HepG2 (cell line): Measurements from ENCODE around the gene PCIF1. TPM values are rescaled to one million over a fixed set of nuclear protein-coding genes. Genes with fewer than 3 reads are reported as not detected.

ENCODE experiments used
- AGO2 ChIP-seq: fragments of 200-400 bp; formaldehyde crosslinking; optimal IDR thresholded peaks from 2 replicates; pipeline ENCODE3; 2017; ENCODE audit warnings: mild to moderate bottlenecking, low read depth, low read length, moderate library complexity
- ATF7-NPFF ChIP-seq: sonication (generic); formaldehyde crosslinking; IDR thresholded peaks from 2 replicates; pipeline ENCODE4 v1.8.1; 2023; ENCODE audit warnings: mild to moderate bottlenecking, low read depth, missing genetic modification reagents, moderate library complexity
- EED ChIP-seq: sonication (generic); formaldehyde crosslinking; IDR thresholded peaks from 2 replicates; pipeline ENCODE4 v1.5.0; 2020; ENCODE audit warnings: mild to moderate bottlenecking, missing genetic modification reagents
- ELF4 ChIP-seq: sonication (generic); formaldehyde crosslinking; IDR thresholded peaks from 2 replicates; pipeline ENCODE4 v1.5.0; 2020; ENCODE audit warnings: missing genetic modification reagents, mild to moderate bottlenecking, moderate library complexity, borderline replicate concordance
- GATA4 ChIP-seq: sonication (generic); IDR thresholded peaks from 2 replicates; pipeline ENCODE4 v1.6.1; 2016; ENCODE audit warnings: antibody characterized with exemption, low read depth, borderline replicate concordance
- RBM22 ChIP-seq: fragments of 200-400 bp; formaldehyde crosslinking; optimal IDR thresholded peaks from 2 replicates; pipeline ENCODE3; 2017; ENCODE audit warnings: mild to moderate bottlenecking, low read length, moderate library complexity
- SALL2 ChIP-seq: sonication (generic); formaldehyde crosslinking; IDR thresholded peaks from 2 replicates; pipeline ENCODE4 v1.8.1; 2023; ENCODE audit warnings: mild to moderate bottlenecking, missing genetic modification reagents, inconsistent platforms
- SIN3A ChIP-seq: IDR thresholded peaks from 2 replicates; pipeline ENCODE4 v1.6.1; 2011; ENCODE audit warnings: low read depth, mild to moderate bottlenecking, control low read depth, low read length, borderline replicate concordance
- SP1 ChIP-seq, 2 experiments: fragments of 450-650 bp in 1 of 2; sonication (generic) in 1 of 2; formaldehyde crosslinking in 1 of 2; IDR thresholded peaks; 2 replicates each; pipeline versions ENCODE4 v1.4.0 to v1.6.1; 2016 to 2020; ENCODE audit warnings: missing genetic modification reagents in 1 of 2
- TGIF2 ChIP-seq: IDR thresholded peaks from 2 replicates; pipeline ENCODE4 v1.6.1; 2016; ENCODE audit warnings: control low read depth, missing compliant biosample characterization
- TRIM24 ChIP-seq: sonication (generic); formaldehyde crosslinking; IDR thresholded peaks from 2 replicates; pipeline ENCODE4 v1.8.0; 2022; ENCODE audit warnings: mild to moderate bottlenecking, missing genetic modification reagents
- ZBTB42 ChIP-seq: sonication (generic); formaldehyde crosslinking; IDR thresholded peaks from 2 replicates; pipeline ENCODE4 v1.5.0; 2020; ENCODE audit warnings: mild to moderate bottlenecking, missing genetic modification reagents
- ZFP82 ChIP-seq: sonication (generic); formaldehyde crosslinking; IDR thresholded peaks from 2 replicates; pipeline ENCODE4 v1.5.1; 2020; ENCODE audit warnings: mild to moderate bottlenecking, missing genetic modification reagents, borderline replicate concordance
- ZFY ChIP-seq: sonication (generic); formaldehyde crosslinking; IDR thresholded peaks from 2 replicates; pipeline ENCODE4 v1.4.0; 2020; ENCODE audit warnings: missing genetic modification reagents
- ZNF225 ChIP-seq: sonication (generic); formaldehyde crosslinking; IDR thresholded peaks from 2 replicates; pipeline ENCODE4 v1.4.0; 2020; ENCODE audit warnings: mild to moderate bottlenecking, missing genetic modification reagents
- ZNF260 ChIP-seq: sonication (generic); formaldehyde crosslinking; IDR thresholded peaks from 2 replicates; pipeline ENCODE4 v1.4.0; 2020; ENCODE audit warnings: missing genetic modification reagents, low read depth, mild to moderate bottlenecking, borderline replicate concordance
- ZNF460 ChIP-seq: sonication (generic); formaldehyde crosslinking; IDR thresholded peaks from 2 replicates; pipeline ENCODE4 v1.5.1; 2020; ENCODE audit warnings: missing genetic modification reagents, mild to moderate bottlenecking, borderline replicate concordance
- ZNF569 ChIP-seq: sonication (generic); formaldehyde crosslinking; IDR thresholded peaks from 2 replicates; pipeline ENCODE4 v1.5.0; 2020; ENCODE audit warnings: mild to moderate bottlenecking, missing genetic modification reagents, moderate library complexity, borderline replicate concordance
- ZNF850 ChIP-seq: sonication (generic); formaldehyde crosslinking; conservative IDR thresholded peaks from 2 replicates; pipeline ENCODE4 v1.9.0; 2021; ENCODE audit warnings: mild to moderate bottlenecking, missing genetic modification reagents
- polyA plus RNA-seq, 8 experiments: library from polyadenylated mRNA; depleted of rRNA in 3 of 8; stranded (reverse) in 7 of 8; unstranded in 1 of 8; fragments of >200 nt; fragmentation: Illumina TruSeq in 4 of 8; extraction: Trizol in 4 of 8; gene quantifications; 2 replicates each; pipeline versions ENCODE4 v1.2.1 to v1.2.3, GENCODE V29; 2011 to 2016; ENCODE audit warnings: low read depth in 4 of 8, missing spikeins in 1 of 8, mixed read lengths in 1 of 8; ENCODE audit not compliant: insufficient read depth in 1 of 8
- total RNA-seq, 5 experiments: library from RNA; depleted of rRNA; stranded (reverse); fragments of >200 nt; fragmentation: Illumina TruSeq; extraction: Trizol; gene quantifications; 2 replicates each; pipeline ENCODE4 v1.2.3, GENCODE V29; 2016; ENCODE audit warnings: low read depth in 1 of 5
- TF ChIP-seq, protein P1 (sequence below): sonication (generic); formaldehyde crosslinking; IDR thresholded peaks from 2 replicates; pipeline ENCODE4 v1.4.0; 2020; ENCODE audit warnings: mild to moderate bottlenecking, missing genetic modification reagents
- TF ChIP-seq, protein P2 (sequence below): sonication (generic); formaldehyde crosslinking; IDR thresholded peaks from 2 replicates; pipeline ENCODE4 v1.5.1; 2020; ENCODE audit warnings: mild to moderate bottlenecking, missing genetic modification reagents, borderline replicate concordance
- TF ChIP-seq, protein P3 (sequence below): sonication (generic); formaldehyde crosslinking; IDR thresholded peaks from 2 replicates; pipeline ENCODE4 v1.8.1; 2023; ENCODE audit warnings: mild to moderate bottlenecking, missing genetic modification reagents
- TF ChIP-seq, protein P4 (sequence below): sonication (generic); formaldehyde crosslinking; IDR thresholded peaks from 2 replicates; pipeline ENCODE4 v1.4.0; 2020; ENCODE audit warnings: missing genetic modification reagents, mild to moderate bottlenecking, borderline replicate concordance

PCIF1 gene
- total and polyA plus RNA-seq, 2 of the 13 experiments (the other 11 are each of a cell fraction or from before 2014, with no cell fraction given): 20.9 to 24.4 TPM

DNA sequence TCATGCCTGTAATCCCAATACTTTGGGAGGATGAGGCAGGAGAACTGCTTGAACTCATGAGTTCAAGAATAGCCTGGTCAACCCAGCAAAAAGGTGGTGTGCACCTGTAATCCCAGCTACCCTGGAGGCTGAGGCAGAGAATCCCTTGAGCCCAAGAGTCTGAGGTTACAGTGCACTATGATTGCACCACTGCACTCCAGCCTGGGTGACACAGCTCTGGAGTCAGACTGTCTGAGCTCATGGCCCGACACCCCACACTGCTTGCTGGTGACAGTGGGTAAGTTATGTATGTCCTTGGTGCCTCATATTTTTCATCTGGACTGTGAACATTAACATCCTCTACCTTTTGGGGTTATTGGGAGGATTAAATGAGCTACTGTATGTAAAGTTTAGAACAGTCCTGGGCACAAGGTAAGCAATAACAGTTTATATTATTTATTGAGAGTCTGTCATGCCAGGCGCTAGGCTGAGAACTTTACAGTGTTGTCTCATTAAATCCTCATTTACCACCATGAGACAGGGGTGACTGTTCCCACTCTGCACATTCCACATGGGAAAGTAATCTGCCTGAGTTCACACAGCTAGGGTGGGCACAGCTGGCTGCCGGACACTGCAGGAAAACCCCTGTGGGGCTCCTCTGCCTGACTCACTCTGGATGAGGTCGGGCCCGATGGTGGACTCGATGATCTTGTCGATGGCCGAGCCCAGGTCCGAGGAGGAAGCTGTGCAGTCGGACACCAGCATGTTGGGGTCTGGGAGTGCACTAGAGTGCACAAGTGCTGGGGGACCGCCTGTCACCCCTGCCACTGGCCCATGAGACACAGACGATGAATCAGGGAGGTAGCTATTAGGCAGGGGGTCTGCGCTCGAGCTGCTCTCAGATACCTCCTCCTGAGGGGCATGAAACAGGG lies 34.6 kb downstream of the PCIF1 start (continued):
- TF ChIP-seq SP1 (IDR thresholded peaks at IDR 0.05): no peak
- TF ChIP-seq SP1 (CRISPR knock-in tag; IDR thresholded peaks at IDR 0.05): no peak
- peak; percentile 43 for TF ChIP-seq AGO2
- TF ChIP-seq GATA4: no peak
- TF ChIP-seq ZNF850 (CRISPR knock-in tag): 0 out of 2 replicates have a peak, but pooled peaks have one; percentile 74
- TF ChIP-seq SIN3A: no peak
- no peak for TF ChIP-seq ZNF225 (CRISPR knock-in tag)
- TF ChIP-seq ZNF460 (CRISPR knock-in tag): no peak
- TF ChIP-seq, protein P1, sequence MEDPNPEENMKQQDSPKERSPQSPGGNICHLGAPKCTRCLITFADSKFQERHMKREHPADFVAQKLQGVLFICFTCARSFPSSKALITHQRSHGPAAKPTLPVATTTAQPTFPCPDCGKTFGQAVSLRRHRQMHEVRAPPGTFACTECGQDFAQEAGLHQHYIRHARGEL: no peak
- TF ChIP-seq ZNF569 (CRISPR knock-in tag): no peak
- no peak for TF ChIP-seq ZNF260 (CRISPR knock-in tag)
- TF ChIP-seq, protein P2, sequence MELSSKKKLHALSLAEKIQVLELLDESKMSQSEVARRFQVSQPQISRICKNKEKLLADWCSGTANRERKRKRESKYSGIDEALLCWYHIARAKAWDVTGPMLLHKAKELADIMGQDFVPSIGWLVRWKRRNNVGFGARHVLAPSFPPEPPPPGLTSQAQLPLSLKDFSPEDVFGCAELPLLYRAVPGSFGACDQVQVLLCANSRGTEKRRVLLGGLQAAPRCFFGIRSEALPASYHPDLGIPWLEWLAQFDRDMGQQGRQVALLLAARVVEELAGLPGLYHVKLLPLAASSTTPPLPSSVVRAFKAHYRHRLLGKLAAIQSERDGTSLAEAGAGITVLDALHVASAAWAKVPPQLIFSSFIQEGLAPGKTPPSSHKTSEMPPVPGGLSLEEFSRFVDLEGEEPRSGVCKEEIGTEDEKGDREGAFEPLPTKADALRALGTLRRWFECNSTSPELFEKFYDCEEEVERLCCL (CRISPR knock-in tag): no peak
- no peak for TF ChIP-seq EED
- TF ChIP-seq, protein P3, sequence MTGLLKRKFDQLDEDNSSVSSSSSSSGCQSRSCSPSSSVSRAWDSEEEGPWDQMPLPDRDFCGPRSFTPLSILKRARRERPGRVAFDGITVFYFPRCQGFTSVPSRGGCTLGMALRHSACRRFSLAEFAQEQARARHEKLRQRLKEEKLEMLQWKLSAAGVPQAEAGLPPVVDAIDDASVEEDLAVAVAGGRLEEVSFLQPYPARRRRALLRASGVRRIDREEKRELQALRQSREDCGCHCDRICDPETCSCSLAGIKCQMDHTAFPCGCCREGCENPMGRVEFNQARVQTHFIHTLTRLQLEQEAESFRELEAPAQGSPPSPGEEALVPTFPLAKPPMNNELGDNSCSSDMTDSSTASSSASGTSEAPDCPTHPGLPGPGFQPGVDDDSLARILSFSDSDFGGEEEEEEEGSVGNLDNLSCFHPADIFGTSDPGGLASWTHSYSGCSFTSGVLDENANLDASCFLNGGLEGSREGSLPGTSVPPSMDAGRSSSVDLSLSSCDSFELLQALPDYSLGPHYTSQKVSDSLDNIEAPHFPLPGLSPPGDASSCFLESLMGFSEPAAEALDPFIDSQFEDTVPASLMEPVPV: no peak
- no peak for TF ChIP-seq RBM22
- TF ChIP-seq ZBTB42 (CRISPR knock-in tag): no peak
- TF ChIP-seq TRIM24: no peak
- 0 out of 2 replicates have a peak, but pooled peaks have one; percentile 24 for TF ChIP-seq ATF7-NPFF (CRISPR knock-in tag)
- TF ChIP-seq, protein P4, sequence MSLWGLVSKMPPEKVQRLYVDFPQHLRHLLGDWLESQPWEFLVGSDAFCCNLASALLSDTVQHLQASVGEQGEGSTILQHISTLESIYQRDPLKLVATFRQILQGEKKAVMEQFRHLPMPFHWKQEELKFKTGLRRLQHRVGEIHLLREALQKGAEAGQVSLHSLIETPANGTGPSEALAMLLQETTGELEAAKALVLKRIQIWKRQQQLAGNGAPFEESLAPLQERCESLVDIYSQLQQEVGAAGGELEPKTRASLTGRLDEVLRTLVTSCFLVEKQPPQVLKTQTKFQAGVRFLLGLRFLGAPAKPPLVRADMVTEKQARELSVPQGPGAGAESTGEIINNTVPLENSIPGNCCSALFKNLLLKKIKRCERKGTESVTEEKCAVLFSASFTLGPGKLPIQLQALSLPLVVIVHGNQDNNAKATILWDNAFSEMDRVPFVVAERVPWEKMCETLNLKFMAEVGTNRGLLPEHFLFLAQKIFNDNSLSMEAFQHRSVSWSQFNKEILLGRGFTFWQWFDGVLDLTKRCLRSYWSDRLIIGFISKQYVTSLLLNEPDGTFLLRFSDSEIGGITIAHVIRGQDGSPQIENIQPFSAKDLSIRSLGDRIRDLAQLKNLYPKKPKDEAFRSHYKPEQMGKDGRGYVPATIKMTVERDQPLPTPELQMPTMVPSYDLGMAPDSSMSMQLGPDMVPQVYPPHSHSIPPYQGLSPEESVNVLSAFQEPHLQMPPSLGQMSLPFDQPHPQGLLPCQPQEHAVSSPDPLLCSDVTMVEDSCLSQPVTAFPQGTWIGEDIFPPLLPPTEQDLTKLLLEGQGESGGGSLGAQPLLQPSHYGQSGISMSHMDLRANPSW: no peak
- TF ChIP-seq SALL2 (CRISPR knock-in tag): no peak
- TF ChIP-seq TGIF2 (CRISPR knock-in tag): no peak
- no peak for TF ChIP-seq ELF4 (CRISPR knock-in tag)
- TF ChIP-seq ZFP82 (CRISPR knock-in tag): no peak
- no peak for TF ChIP-seq ZFY (CRISPR knock-in tag)
